Activated CD4-positive, alpha-beta T cell treated with anti-CD3 and anti-CD28 coated beads, Interleukin-2, amount 10 ng/mL, durations not matched to agents 7 days and 5 days (primary cell): ENCODE results near the gene RACK1. TPM values are rescaled to one million over a fixed set of nuclear protein-coding genes. Genes with fewer than 3 reads are reported as not detected.
A peak's percentile ranks its signal among the peaks of the same experiment; 100 is the strongest.

Source experiments
- CTCF ChIA-PET: fragments of 350-600 bp; sonication (Branson Sonifier 250); formaldehyde crosslinking; loops from one replicate; lab custom pipeline; 2021; ENCODE audit warnings: antibody characterized with exemption; lab: Charles Lee
- POLR2A ChIA-PET: fragments of 350-600 bp; sonication (Branson Sonifier 250); formaldehyde crosslinking; loops from one replicate; lab custom pipeline; 2021; ENCODE audit warnings: antibody characterized with exemption; lab: Charles Lee
- DNase-seq: peaks from one replicate; pipeline ENCODE4 v3.0.0-alpha.2; 2020
- H3K27ac Mint-ChIP-seq: one replicate; pipeline ENCODE4 v1.8.0; 2021; ENCODE audit warnings: mild to moderate bottlenecking, moderate library complexity, mixed read lengths
- H3K27me3 Mint-ChIP-seq: one replicate; pipeline ENCODE4 v1.8.0; 2021; ENCODE audit warnings: mixed read lengths
- H3K36me3 Mint-ChIP-seq: one replicate; pipeline ENCODE4 v1.8.0; 2021; ENCODE audit warnings: low read depth, mixed read lengths
- H3K4me1 Mint-ChIP-seq: one replicate; pipeline ENCODE4 v1.8.0; 2021; ENCODE audit warnings: mixed read lengths
- H3K4me3 Mint-ChIP-seq: one replicate; pipeline ENCODE4 v1.8.0; 2021; ENCODE audit warnings: mild to moderate bottlenecking, moderate library complexity, mixed read lengths
- H3K9me3 Mint-ChIP-seq: one replicate; pipeline ENCODE4 v1.8.0; 2021; ENCODE audit warnings: mixed read lengths
- total RNA-seq, 2 experiments: library from RNA; stranded (reverse); gene quantifications; one replicate each; pipeline ENCODE4 v1.2.3, GENCODE V29; 2021

RACK1 gene
- total RNA-seq, 2 experiments from 2014 or later, result 1,823 to 2,207 TPM

DNA sequence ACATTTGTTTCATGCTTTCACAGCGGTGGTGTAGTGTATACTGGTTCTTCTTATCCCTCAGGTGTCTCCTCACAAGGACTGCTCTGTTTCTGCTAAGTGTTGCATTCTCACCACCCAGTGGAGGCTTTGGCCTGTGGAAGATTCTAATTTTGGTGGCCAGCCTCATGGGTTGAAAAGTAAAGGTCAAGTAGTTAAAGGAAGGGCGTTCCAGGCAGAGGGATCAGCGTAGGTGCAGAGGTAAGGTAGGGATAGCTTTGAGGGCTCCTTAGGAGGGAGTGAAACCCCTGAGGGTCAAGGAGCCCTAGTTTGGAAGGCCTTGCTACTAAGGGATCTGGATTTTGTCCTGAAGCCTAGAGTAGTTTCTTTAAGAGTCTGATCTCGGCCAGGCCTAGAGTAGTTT lies 4.6 kb upstream of the RACK1 start:
- Mint-ChIP-seq H3K4me1 (peaks cover 72% of the 10 kb centered on the region), H3K36me3 (peaks cover 32% of the 10 kb centered on the region), H3K9me3 (no peaks in the 10 kb centered on the region), H3K27me3 (no peaks in the 10 kb centered on the region), H3K4me3 (peak overlapping the region; percentile 98), H3K27ac (peak overlapping the region; percentile 94)
- POLR2A ChIA-PET, result no interaction called here
- DNase-seq, result no peak
- CTCF ChIA-PET, result interaction anchor here (0.9 kb wide), 1 partner anchor 64 kb away, joined by 3 read pairs; no protein-coding TSS in a partner anchor

DNA sequence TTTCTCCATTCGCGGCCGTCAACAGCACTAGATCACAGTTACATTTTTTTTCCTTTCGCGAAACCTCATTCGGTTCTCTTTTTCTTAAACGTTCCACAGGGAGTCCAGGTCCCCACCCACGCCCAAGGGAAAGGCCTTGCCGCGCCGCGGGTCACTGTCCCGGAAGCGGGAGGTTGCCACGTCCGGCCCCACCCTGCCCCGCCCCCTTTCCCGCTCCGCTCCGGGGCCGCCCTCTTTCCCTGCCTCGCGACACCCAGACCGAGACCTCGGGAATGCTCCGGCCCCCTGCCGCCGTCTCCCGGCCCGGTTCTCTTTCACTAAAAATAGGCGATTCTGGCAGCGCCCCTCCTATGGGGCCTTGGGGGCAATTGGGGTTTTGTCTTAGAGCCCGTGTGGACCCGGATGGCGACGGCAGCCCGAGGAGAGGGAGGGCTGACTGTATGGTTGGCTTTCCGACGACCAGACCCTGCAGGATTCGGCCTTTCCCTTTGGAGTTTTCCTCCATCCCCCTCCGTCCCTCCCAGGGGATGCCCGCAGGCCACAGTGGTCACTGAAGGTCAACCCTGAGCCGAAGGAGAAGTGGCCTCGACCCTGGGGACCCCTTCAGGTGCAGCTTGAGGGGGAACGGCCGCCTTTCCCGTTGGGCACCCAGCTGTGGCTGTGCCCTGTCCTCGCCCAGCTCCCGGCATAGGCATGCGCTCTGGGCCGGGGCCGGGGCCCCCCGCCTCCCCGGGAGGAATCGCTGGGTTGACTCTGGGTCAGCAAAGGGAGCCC lies 2.8 kb upstream of the RACK1 start:
- H3K27ac Mint-ChIP-seq, result peak overlapping the region; percentile 94

DNA sequence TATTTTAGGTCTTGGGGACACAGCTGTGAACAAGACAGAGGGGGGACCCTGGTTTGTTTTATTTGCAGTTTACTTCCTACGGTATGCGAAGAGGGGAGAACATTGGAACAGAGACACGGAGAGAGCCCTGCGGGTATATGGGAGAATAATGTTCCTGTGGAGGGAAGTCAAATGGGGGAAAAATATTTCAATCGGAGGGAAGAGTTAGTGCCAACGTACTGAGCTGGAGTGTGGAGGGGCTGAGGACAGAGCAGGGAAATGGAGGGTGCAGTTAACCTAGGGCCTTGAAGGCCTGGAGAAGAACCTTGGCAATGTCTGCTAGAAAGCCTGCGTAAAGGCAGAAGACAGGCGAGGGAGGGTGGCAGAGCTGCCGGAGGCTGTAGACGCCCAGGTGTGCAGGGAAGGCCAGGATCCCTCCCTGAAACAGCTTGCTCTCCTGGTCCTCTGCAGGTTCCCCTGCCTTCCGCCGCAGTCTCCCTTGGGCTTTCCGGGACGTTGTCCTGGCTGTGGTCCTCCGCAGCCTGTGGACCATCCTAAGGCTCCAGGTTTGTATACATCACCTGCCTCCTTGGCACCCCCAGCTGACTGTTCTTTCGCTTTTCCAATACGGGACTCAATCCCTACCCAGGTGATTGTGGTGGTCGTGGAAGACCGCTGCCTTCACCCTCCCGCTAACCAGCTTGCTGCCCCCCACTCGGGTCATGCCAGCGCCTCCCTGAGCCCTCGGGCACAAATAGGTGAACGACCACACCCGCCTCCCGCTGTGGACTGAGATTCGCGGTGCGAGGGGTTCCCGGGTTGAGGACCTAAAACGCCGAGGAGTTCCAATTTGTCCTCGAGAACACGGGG lies 1.9 kb upstream of the RACK1 start:
- H3K27ac Mint-ChIP-seq, result peak overlapping the region; percentile 94
- no peaks in the 10 kb centered on the region for H3K27me3 Mint-ChIP-seq
- peaks cover 54% of the 10 kb centered on the region for H3K36me3 Mint-ChIP-seq
- peaks cover 72% of the 10 kb centered on the region for H3K4me1 Mint-ChIP-seq
- CTCF ChIA-PET, result interaction anchor here (0.7 to 1.2 kb wide), 3 partner anchors 9 to 15 kb away, joined by 3 to 6 read pairs (median 3); partner anchors contain the start of gene TRIM52
- no peaks in the 10 kb centered on the region for H3K9me3 Mint-ChIP-seq
- POLR2A ChIA-PET, result no interaction called here
- peak overlapping the region; percentile 98 for H3K4me3 Mint-ChIP-seq
- no peak for DNase-seq

More for the DNA sequence above, 2.8 kb upstream of the RACK1 start:
- peaks cover 70% of the 10 kb centered on the region for H3K4me1 Mint-ChIP-seq
- no peaks in the 10 kb centered on the region for H3K27me3 Mint-ChIP-seq
- H3K9me3 Mint-ChIP-seq, result no peaks in the 10 kb centered on the region
- CTCF ChIA-PET, result interaction anchor here (1.1 to 1.4 kb wide), 3 partner anchors 14 to 24 kb away, joined by 3 to 4 read pairs (median 3); partner anchors contain the start of gene TRIM52
- H3K4me3 Mint-ChIP-seq, result peak overlapping the region; percentile 98
- POLR2A ChIA-PET, result no interaction called here
- H3K36me3 Mint-ChIP-seq, result peaks cover 47% of the 10 kb centered on the region
- DNase-seq, result peak; percentile 75

DNA sequence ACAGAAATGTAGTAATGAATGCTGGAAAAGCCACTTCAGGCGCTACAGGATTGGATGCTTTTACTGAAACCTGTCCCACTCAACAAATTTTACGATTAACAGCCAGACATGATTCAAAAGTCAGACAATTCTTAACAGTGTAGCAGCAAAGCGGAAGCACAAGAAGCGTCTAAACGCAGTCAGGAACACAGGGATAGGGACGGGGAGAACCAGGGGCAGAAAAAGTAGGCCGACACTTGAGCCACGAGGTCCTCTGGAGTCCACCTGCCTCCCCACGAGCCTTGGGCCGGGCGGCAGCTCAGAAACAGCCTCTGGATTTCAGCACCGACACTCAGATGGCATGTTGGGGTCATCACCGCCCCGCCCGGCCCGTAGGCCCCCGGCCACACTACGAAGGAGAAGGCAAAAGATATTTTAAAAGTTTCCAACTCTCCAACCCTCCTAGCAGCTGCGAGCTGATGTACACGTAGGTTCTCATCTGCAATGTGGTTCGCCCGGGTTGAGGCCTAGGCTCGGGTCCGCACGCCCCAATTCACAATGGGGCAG lies 615 bp downstream of the RACK1 start:
- POLR2A ChIA-PET, result no interaction called here
- Mint-ChIP-seq H3K27ac (peak overlapping the region; percentile 98), H3K4me1 (peaks cover 63% of the 10 kb centered on the region), H3K36me3 (peaks cover 66% of the 10 kb centered on the region), H3K27me3 (no peaks in the 10 kb centered on the region), H3K4me3 (peak overlapping the region; percentile 98), H3K9me3 (no peaks in the 10 kb centered on the region)
- DNase-seq, result no peak
- CTCF ChIA-PET, result interaction anchor here (1.1 to 1.7 kb wide), 2 partner anchors 9 kb away, joined by 3 to 6 read pairs; no protein-coding TSS in a partner anchor

DNA sequence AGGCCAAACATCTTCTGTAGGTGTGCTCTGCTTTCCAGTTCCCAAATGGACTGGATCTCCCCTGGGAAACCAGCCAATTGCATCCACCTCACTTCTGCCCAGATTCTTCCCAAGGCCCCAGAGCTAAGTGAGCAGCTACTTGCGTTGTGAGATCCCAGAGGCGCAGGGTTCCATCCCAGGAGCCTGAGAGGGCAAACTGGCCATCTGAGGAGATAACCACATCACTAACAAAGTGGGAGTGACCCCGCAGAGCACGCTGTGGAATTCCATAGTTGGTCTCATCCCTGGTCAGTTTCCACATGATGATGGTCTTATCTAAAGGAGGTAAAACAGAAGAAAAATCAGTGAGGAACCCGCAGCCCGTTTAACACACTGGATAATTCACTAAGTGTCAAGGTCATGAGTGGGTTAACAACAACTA lies 1.7 kb downstream of the RACK1 start:
- Mint-ChIP-seq H3K9me3 (no peaks in the 10 kb centered on the region), H3K4me1 (peaks cover 62% of the 10 kb centered on the region), H3K36me3 (peaks cover 69% of the 10 kb centered on the region), H3K4me3 (peak overlapping the region; percentile 98), H3K27ac (peak overlapping the region; percentile 98), H3K27me3 (no peaks in the 10 kb centered on the region)
- ChIA-PET CTCF (interaction anchor here (1.6 to 3.5 kb wide), 2 partner anchors 12 to 15 kb away, joined by 4 to 10 read pairs; no protein-coding TSS in a partner anchor), POLR2A (no interaction called here)
- DNase-seq, result no peak

DNA sequence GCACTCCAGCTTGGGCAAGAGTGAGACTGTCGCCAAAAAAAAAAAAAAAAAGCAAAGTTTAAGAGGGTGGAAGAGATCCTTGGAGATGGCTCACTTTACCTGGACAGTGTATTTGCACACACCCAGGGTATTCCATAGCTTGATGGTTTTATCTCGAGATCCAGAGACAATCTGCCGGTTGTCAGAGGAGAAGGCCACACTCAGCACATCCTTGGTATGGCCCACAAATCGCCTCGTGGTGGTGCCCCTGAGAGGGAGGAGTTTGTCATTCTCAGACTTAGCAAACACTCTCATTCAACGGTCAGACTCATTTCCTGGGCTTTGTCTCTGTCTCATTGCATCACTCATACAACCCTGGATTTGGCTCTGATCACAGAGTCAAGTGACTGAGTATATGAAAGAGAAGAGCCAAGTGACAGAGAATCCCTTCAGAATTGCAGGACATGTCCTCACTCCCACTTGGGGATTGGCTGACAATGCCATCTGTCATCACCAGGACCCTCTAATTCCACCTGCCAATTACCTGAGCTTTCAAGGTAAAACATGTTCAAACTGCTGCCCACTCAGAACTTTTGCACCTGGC lies 2.2 kb downstream of the RACK1 start:
- peak; percentile 58 for DNase-seq
- Mint-ChIP-seq H3K9me3 (no peaks in the 10 kb centered on the region), H3K4me3 (peak overlapping the region; percentile 98), H3K36me3 (peaks cover 75% of the 10 kb centered on the region), H3K27ac (peak overlapping the region; percentile 98), H3K27me3 (no peaks in the 10 kb centered on the region), H3K4me1 (peaks cover 62% of the 10 kb centered on the region)
- CTCF ChIA-PET, result interaction anchor here (0.6 to 3.5 kb wide), 5 partner anchors 9 to 18 kb away, joined by 3 to 10 read pairs (median 4); no protein-coding TSS in a partner anchor
- POLR2A ChIA-PET, result no interaction called here

DNA sequence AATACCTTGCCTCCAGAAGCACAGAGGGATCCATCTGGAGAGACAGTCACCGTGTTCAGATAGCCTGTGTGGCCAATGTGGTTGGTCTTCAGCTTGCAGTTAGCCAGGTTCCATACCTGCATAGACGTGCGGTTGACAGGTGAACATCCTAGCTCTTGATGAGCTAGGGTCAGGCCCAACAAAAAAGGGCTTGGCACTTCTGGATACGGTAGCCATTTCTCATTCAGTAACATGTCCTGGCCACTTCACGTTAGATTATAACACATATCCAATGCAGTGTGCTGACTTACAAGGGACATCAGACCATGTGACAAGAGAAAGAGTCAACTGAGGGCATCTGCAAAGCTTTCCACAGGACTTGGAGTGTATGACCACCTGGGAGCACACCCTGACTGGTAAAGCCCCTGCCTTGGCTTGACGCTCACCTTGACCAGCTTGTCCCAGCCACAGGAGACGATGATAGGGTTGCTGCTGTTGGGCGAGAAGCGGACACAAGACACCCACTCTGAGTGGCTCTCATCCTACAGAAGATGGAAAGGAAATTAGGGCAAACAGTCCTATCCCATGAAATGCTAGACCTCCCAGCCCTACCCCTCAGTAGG lies 4.5 kb downstream of the RACK1 start:
- no peaks in the 10 kb centered on the region for H3K27me3 Mint-ChIP-seq
- peaks cover 44% of the 10 kb centered on the region for H3K4me1 Mint-ChIP-seq
- peaks cover 87% of the 10 kb centered on the region for H3K36me3 Mint-ChIP-seq
- POLR2A ChIA-PET, result no interaction called here
- no peak overlapping the region for H3K4me3 Mint-ChIP-seq
- no peak for DNase-seq
- H3K9me3 Mint-ChIP-seq, result no peaks in the 10 kb centered on the region
- H3K27ac Mint-ChIP-seq, result no peak overlapping the region
- CTCF ChIA-PET, result interaction anchor here (0.7 to 3.5 kb wide), 2 partner anchors 9 to 35 kb away, joined by 3 to 10 read pairs; partner anchors contain the start of gene TRIM7

DNA sequence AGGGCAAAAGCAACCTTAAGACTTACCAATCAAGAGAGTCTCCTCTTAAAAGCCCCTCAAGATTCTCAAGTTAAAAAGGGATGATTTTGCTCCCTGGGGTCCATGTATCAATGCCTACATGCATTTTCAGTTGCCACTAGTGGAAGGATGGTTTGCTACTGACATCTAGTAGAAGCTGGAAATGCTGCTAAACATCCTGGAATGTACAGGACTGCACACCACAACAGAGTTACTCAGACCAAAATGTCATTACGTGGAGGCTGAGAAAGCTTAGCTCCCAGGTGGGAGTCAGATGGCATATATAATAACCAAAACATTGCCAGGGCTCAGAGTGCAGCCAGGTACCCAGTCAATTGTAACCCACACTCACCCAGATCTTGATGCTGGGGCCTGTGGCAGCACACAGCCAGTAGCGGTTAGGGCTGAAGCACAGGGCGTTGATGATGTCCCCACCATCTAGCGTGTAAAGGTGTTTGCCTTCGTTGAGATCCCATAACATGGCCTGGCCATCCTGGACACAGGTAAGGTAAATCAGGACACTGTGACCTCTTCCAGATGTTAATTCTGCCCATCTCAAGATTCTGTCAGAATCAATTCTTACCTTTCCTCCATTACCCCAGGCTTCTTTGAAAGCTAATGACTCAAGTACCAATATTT lies 5.8 kb downstream of the RACK1 start:
- CTCF ChIA-PET, result no interaction called here
- Mint-ChIP-seq H3K27me3 (no peaks in the 10 kb centered on the region), H3K9me3 (no peaks in the 10 kb centered on the region), H3K4me1 (peaks cover 41% of the 10 kb centered on the region), H3K36me3 (peaks cover 85% of the 10 kb centered on the region), H3K4me3 (peak overlapping the region; percentile 22), H3K27ac (peak overlapping the region; percentile 36)
- DNase-seq, result no peak
- POLR2A ChIA-PET, result no interaction called here

DNA sequence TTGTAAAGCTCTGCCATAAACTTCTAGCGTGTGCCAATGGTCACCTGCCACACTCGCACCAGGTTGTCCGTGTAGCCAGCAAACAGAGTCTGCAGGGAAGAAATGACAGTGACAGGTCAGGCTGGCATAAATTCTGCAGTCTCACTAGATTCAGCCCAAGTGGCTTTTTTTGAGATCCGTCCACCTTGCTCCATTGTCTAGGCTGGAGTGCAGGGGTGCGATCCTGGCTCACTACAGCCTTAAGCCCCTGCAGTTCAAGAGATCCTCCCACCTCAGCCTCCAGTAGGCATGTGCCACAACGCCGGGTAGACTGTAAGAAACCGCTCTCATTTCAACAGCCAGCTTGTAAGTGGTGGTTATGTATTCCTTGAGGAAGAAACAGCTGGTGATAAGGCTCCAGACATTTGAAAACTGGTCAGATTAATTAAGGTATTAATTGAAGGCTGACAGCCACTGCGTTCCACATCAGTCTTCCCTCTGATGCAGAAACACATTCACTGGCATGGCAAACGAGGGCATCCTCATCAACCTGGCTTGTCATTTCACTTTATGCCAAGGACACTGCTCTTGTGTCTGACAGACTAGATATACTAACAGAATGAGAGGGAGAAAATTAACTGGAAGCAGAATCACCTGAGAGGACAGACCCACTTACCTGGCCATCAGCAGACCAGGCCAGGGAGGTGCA lies 6.6 kb downstream of the RACK1 start:
- no peaks in the 10 kb centered on the region for H3K27me3 Mint-ChIP-seq
- no peaks in the 10 kb centered on the region for H3K9me3 Mint-ChIP-seq
- H3K4me3 Mint-ChIP-seq, result no peak overlapping the region
- ChIA-PET CTCF (interaction anchor here (0.6 kb wide), 1 partner anchor 71 kb away, joined by 3 read pairs; no protein-coding TSS in a partner anchor), POLR2A (no interaction called here)
- peaks cover 39% of the 10 kb centered on the region for H3K4me1 Mint-ChIP-seq
- no peak for DNase-seq
- H3K27ac Mint-ChIP-seq, result no peak overlapping the region
- peaks cover 81% of the 10 kb centered on the region for H3K36me3 Mint-ChIP-seq

DNA sequence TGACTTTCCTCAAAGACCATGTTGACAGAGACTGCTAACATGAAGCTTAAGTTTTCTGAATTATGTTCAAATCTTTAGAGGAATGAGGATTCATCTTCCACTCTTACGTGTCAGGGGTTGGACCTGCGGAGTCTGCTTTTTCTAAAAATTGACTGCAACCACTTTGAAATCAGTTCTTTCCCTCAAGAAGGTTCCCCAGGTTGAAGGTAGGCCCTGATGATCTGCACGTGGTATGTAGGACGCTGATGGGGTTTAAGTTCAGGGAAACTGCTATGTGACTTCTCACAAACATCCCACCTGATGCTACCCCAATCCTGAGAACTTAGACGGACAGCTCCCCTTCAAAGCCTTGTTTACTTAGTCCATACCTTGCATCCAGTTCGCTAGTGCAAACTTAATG lies 7.2 kb downstream of the RACK1 start:
- CTCF ChIA-PET, result interaction anchor here (0.6 kb wide), 1 partner anchor 70 kb away, joined by 3 read pairs; no protein-coding TSS in a partner anchor
- no peak for DNase-seq
- H3K9me3 Mint-ChIP-seq, result no peaks in the 10 kb centered on the region
- H3K27me3 Mint-ChIP-seq, result no peaks in the 10 kb centered on the region
- H3K4me3 Mint-ChIP-seq, result no peak overlapping the region
- POLR2A ChIA-PET, result no interaction called here
- H3K27ac Mint-ChIP-seq, result no peak overlapping the region
- peaks cover 35% of the 10 kb centered on the region for H3K4me1 Mint-ChIP-seq
- H3K36me3 Mint-ChIP-seq, result peaks cover 78% of the 10 kb centered on the region
